ENCODE measurements around the gene MSLN. TPM values are rescaled to one million over a fixed set of nuclear protein-coding genes. Genes with fewer than 3 reads are reported as not detected.
"Not testable (repeated sequence)": the region's sequence is repeated elsewhere in the genome, so short reads cannot be mapped to it uniquely, and the experiment has no call there.

MSLN gene
- total RNA-seq, 1 donor from 2014 or later = 1.3 TPM

DNA sequence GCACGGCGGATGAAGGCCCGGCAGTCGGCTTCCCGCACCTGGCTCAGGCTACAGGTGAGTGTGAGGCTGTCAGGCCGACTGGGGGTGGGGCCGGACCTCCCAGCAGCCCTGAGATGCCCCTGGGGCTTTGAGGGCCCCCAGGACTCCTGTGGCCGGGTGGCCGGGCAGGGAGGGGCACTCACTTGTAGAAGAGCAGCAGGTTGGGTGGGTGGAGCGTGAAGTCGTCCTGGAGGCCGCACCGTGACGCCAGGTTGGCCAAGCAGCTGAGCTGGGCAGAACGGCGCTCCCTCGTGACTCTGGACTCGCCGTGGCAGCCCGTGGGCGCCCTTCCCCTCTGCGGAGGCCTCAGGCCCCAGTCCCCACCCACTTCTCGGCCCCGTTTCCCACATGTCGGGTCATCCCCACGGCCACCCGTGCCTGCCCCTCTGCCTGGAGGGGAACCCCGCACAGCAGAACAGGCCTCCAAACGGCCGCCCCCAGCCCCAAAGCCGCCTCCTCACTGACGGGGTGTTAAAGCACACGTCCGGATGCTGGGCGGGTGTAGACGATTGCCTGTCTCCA, 14.8 kb downstream of the MSLN start:
- no peak for DNase-seq (ENCODE audit: low read depth)

DNA sequence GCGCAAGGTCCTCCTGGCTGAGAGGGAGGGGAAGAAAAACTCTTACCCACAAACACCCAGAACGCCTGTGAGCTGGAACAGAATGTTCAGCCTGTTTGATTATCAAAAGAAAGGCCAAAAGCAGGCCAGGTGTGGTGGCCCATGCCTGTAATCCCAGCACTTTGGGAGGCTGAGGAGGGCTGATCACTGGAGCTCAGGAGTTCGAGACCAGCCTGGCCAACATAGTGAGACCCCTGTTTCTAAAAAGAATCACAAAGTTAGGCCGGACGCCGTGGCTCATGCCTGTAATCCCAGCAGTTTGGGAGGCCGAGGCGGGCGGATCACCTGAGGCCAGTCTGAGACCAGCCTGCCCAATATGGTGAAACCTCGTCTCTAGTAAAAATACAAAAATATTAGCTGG, 15.8 kb downstream of the MSLN start:
- DNase-seq (ENCODE audit: low read depth) = not testable (repeated sequence)

DNA sequence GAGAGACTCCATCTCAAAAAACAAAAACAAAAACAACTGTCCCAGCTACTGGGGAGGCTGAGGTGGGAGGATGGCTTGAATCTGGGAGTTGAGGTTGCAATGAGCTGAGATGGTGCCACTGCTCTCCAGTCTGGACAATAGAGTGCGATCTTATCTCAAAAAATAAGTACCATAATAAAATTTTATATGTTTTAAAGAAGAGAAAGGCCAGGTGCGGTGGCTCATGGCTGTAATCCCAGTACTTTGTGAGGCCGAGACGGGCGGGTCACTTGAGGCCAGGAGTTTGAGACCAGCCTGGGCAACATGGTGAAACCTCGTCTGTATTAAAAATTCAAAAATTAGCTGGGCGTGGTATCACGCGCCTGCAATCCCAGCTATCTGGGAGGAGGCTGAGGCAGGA, 16.3 kb downstream of the MSLN start:
- DNase-seq (ENCODE audit: low read depth) = no peak

DNA sequence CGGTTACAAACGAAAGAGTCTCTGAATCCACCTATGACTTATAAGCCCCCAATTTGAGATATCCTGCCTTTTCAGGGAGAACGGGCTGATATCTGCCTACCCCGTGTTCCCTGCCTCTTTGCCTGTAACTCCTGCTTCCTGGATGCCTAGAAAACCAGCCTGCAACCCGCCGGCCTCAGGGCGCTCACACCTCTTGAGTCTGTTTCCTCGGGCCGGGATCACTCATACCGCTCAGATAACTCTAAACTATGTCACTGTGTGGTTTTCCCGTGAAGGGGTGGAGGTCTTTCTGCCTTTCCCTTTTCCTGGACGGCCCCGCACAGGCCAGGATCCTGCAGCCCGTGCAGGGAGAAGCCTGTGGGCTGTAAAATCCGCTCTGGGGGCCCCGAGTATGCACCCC, 17.3 kb downstream of the MSLN start:
- no peak for DNase-seq (ENCODE audit: low read depth)

DNA sequence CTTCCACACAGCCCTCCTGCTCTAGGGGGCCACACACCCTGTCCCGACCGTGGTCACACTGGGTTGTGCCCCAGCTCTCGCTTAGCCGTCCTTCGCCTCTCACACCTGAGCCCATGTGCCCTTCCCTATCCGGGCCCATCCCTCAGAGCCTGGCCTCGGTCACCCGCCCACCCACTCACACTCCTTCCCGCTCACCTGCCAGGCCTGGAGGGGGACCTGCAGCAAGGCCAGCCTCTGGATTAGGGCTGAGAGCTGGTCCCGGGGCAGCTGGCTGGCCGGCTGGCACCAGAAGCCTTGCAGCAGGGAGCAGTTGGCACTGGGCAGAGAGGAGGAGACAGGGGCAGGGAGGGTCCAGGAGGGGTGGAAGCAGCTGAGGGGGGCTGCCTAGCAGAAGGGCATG, 17.9 kb downstream of the MSLN start:
- no peak for DNase-seq (ENCODE audit: low read depth)

DNA sequence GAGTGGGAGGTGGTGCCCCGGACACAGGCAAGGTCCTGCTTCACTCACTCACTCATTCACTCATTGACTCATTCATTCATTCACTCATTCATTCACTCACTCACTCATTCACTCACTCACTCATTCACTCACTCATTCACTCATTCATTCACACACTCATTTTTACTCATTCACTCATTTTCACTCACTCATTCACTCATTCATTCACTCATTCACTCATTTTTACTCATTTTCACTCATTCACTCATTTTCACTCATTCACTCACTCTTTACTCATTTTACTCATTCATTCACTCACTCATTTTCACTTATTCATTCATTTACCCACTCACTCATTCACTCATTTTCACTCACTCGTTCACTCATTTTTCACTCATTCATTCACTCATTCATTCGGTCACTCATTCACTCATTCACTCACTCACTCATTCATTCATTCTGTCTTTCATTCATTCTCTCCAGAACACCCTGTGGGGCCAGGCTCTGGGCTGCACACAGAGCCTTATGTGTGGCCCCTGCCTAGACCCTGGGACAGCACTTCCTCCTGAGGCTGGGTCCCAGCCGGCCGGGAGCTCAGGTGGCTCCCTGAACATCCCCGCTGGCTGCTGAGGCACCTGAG, 18.5 kb downstream of the MSLN start:
- DNase-seq (ENCODE audit: low read depth) = no peak

DNA sequence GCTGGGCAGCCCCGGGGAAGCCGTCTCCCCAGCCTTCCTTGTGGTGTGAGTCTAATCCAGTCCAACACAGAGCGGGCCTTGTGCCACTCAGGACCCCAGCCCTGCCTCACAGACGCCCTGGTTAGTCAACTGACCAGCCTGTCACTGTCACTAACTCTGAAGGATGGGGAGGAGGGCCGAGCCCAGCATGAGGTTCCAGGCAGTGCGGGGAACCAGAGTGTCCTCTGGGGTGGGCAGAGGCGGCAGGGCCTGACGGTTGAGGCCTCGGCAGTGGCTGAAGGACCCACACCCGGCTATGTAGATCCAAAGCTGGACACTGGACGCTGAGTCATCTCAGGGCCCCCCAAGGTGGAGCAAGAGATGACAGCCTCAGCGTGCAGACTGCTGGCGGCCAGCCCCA, 19.0 kb downstream of the MSLN start:
- DNase-seq (ENCODE audit: low read depth) = no peak

DNA sequence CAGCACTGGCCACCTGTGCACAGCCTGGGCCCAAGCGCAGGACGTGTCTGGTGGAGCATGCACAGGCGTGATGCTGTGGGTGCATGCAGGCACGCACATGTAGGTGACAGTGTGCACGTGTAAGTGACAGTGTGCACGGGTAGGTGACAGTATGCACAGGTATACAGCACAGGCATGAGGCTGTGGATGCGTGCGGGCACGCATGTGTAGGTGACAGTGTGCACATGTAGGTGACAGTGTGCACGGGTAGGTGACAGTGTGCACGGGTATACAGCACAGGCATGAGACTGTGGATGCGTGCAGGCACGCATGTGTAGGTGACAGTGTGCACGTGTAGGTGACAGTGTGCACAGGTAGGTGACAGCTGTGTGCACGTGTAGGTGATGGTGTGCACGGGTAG, 19.8 kb downstream of the MSLN start:
- no peak for DNase-seq (ENCODE audit: low read depth)

DNA sequence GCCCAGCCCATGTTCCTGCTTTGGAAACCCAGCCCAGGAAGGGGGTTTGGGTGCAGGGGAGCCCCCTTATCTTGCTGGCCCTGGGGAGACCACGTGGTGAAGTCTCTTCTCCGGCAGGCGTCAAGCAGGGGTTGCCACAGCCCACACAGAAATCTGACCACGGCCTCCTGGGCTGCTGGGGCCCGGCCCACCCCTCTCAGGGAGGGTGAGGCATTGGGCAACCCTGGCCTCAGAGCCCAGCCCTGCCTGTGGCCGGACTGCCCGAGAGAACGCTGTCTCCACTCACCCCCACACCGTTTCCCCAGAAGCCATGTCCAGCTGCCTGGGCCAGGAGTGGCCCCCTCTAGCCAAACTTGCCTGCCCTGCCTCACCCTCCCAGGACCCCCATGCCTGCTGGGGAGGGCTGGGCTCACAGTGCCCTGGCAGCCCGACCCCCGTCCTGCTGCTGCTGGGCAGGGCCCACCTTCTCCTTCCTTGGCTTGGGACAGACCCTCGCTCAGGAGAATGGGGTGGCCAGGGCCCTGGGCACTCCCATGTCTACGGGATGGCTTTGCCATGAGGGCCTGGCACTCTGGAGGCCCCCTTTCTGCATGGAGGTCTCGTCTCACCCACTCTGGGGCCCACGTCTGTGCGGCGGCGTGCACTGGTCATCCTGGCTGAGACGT, 20.9 kb downstream of the MSLN start:
- no peak for DNase-seq (ENCODE audit: low read depth)

DNA sequence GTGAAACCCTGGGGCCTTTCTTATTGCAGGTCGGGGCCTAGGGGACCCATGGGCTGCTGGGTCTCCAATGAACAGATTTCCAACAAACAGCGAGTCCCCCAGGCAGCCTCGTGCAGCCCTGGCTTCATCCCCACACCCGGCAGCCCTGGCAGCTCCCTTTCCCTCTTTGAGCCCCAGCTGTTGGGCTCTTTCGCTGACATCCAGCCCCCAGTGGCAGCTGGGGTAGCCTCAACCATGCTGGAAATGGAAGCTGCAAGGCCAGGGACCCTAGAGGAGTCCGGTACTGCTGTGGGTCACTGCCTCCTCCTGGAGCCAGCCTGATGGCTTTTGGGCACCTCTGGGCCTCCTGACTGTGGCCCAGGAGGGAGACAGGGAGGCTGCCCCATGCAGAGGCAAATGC, 21.7 kb downstream of the MSLN start:
- DNase-seq (ENCODE audit: low read depth) = no peak

DNA sequence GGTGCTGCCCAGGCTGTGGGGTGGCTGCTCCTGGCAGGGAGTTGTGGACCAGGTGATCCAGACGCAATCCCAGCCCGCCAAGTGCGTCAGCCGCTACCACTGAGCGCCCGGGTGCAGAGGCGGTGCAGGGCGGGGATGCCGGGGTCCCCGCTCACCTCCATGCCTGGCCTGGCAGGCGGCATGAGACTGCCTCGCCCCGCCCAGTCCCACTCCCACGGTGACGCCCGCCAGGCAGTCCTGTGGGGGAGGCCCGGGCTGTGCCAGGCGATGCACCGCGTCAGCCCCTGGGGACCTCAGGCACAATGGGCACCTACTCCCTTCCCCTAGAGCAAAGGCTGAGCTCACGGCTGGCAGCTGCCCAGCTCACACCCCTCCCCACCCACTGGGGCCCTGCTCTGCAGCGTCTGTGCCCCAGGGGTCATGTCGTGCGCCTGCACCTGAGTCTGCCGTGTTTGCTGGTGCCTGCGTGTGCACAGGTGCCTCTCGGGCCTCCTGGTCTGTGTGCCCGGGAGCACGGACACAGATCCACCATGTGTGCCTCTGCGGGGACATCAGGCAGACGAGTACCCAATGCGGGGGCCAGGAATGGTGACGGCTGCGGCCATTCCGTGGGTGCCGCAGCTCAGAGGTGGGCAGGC, 22.4 kb downstream of the MSLN start:
- no peak for DNase-seq (ENCODE audit: low read depth)

DNA sequence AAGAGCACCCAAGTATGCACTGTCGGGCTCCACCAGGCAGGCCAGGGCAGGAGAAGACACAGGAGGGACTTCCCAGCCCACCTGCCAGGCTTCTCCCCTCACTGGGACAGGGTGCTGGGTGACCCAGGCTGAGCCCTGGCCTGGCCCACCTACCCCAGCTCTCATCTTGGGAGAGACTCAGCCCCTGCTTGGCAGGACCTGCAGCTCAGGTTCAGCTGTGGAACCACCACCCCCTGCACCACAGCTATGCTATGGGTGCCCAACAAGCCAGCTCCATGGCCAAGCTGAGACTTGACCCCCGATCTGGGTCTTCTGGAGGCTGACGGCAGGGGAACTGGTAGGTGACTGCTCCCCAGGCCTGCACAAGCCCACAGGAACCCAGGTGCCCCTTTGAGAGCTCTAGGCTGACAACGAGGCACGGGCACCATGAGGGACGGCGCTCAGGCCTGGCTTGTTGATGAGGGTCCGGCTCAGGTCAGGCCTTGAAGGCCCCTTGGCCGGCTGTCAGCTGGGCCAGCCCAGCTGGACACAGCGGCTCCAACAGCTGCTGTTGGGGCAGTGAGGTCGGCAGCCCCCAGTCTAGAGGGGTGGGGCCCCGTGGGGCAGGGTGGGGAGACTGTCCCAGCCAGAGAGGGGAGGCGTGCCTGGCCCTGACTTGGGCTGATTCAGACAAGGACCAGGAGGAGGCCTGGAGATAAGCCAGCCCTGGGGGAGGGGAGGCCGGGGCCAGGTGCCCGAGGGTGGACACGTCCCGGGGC, 23.0 kb downstream of the MSLN start:
- no peak for DNase-seq (ENCODE audit: low read depth)

DNA sequence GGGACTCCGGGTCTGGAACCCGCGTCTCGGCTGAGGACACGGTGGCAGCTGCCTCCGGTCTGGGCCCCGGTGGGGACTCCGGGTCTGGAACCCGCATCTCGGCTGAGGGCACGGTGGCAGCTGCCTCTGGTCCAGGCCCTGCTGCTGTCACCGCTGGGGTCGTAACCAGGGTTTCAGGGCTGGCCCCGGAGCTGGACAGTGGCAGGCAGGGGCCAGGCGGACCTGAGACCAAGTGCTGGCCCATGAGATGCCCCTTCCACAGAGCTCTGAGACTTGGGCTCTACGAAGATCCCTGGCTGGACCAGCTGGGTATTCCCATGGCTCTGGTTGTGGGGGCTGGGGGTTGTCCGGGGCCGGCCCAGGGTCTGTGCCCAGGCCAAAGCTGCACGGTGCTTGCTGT, 23.9 kb downstream of the MSLN start:
- no peak for DNase-seq (ENCODE audit: low read depth)

DNA sequence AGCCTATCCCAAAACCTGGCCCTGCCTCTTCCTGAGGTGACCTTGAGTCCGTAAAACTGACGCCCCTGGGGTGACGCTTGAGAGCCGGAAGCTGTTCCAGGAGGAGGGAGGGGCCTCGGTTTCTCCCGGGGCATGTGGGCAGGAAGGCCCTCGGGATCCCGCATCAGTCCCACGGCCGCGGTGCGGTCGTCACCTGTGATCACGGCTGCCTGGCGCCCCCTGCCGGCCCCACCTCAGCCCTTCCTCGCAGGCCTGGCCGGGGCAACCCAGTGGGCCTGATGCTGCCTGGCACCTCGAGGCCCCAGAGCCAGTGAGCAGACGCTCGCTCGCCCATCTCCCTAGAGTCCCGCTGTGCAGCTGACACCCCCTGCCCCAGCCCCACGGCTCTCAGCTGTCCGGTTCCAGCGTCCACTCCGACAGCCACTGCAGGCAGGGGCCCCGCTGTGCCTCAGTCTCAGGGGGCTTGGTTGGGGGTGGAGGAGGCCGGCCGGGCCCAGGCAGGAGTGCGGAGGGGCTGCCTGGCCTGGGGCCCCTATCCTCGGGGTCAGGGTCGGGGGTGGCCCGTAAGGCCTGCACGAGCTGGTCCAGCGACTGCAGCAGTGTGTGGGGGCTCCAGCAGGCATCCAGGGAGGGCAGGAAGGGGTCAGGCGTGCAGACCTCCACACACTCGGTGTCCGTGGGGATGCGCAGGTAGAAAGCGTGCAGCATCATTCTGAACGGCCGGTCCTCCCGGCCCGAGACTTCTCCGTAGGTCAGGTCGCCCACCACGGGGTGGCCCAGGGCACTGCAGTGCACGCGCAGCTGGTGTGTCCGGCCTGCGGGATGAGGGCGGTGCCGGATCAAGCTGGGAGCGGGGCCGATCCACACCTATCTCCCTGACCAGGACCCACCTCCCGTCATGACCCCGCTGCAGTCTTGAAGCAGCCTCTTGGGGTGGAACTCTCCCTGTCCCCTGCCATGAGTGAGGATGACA, 25.3 kb downstream of the MSLN start:
- DNase-seq (ENCODE audit: low read depth) = no peak

DNA sequence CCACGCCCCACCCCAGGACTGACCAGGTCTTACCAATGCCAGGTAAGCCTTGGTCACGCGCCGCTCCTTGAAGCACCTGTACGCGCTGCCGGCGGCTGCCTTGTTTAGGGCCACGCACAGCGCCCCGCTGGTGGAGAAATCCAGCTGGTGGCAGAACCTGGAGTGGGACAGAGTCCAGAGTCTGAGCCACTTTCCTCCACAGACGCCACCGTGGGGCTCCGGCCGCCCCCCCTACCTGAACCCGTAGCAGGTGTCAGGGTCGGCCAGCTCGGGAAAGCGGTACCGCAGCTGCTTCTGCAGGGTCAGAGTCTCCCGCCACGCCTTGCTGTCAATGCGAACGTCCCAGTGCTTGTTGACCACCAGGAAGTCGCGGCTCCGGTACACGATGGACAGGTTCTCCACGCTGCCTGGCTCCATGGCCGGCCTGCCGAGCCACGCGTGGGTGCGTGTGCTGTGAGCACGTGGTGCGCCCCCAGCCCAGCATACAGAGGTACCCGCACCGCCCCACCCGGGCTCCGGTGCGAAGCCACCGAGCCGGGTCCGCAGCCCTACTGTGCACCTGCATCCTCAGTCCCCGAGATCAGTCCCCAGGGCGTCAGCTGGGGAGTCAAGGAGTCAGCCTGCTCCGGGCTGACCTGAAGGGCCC, 26.9 kb downstream of the MSLN start:
- DNase-seq (ENCODE audit: low read depth) = no peak

DNA sequence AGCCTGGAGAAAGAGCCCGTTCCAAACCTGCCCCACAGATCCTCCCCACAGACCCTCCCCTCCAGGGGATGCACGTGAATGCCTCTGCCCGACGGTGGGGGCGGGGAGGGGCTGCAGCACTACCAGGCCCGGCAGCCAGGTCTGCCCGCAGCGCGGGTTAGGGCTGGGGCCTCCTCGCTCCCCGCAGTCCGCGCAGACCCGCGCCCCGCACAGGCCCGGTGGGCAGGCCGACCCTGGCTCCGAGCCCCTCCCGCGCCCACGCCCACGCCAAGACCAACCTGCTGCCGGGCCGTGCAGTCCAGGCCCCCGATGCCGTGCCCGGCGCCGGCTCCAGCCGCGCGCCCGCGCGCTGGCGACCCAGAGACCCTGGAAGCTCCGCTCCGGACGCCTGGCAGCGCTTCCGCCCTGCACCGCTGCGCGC, 27.5 kb downstream of the MSLN start, which contains the start of gene RPUSD1:
RPUSD1 (minus strand) TSS at position 404 of the 421 bp plus-strand sequence. CDS start 644 bp downstream, outside the sequence.
- DNase-seq (ENCODE audit: low read depth) = no peak

DNA sequence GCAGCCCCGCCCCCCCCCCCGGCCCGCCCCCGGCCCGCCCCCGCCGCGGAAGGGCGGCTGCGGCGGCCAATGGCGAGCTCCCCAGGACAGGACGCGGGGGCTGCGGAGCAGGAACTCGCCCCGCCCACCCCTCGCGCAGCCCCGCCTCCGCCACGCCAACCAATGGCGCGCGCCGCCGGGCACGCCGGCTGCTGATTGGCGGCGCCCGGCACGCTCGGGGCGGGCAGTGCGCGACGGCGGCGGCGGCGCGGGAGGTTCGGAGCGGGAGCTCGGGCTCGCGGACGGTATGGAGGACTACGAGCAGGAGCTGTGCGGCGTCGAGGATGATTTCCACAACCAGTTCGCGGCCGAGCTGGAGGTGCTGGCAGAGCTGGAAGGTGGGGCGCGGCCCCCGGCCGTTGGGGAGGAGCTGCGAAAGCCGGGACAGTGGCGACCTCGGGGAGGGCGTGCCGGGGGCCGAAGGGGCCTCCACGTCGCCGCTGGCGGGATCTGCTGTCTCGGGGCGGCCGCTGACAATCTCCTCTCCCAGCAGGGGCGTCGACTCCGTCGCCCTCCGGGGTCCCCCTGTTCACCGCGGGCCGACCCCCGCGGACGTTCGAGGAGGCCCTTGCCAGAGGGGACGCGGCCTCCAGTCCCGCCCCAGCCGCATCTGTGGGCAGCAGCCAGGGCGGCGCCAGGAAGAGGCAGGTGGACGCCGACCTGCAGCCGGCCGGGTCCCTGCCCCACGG, 28.0 kb downstream of the MSLN start, which contains the start of gene CHTF18:
CHTF18 (plus strand) TSS at position 222 of the 728 bp plus-strand sequence; CDS start at position 287, 65 bp downstream.
- peak; percentile 53 for DNase-seq (ENCODE audit: low read depth)

DNA sequence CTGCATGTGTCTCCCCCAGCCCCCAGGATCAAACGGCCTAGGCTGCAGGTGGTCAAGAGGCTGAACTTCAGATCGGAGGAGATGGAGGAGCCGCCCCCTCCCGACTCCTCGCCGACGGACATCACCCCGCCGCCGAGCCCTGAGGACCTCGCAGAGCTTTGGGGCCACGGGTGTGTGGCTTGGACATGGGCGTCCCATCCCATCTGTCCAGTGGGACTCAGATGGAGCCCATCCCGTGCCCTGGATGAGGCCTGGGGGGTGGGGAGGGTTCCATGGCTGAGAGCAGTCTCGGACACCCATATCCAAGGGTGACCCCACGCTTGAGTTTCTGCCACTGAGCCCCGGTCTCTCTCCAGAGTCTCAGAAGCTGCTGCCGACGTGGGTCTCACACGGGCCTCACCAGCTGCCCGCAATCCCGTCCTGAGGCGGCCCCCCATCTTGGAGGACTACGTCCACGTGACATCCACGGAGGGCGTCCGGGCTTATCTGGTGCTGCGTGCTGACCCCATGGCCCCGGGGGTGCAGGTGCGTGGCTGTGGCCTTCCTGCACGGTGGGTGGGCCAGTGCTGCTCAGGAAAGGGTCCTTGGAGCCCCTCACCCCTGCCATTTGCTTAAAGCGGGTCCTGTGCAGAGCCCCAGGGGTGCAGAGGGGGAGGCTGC, 28.8 kb downstream of the MSLN start:
- no peak for DNase-seq (ENCODE audit: low read depth)

DNA sequence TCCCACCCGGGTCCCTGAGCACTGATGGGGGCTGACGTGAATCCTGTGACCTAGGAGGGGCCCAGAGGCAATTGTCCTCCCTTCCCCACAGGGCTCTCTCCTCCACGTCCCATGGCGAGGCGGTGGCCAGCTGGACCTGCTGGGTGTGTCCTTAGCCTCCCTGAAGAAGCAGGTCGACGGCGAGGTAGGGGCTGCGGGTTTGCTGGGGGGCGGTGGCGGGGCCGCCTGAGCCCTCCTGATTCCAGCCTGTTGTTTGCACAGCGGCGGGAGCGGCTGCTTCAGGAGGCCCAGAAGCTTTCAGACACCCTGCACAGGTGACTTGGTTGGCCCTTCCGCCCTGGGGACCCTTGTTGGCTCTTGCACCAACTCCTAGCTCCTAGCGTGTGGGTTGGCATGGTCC, 29.6 kb downstream of the MSLN start:
- no peak for DNase-seq (ENCODE audit: low read depth)
